HG03460 (cell line): Measurements from ENCODE around the gene SMOC2.

ENCODE experiments used
- ATAC-seq: cut with Tn5 transposase; IDR thresholded peaks from one replicate; pipeline ENCODE4 v1.9.1; 2021; ENCODE audit not compliant: unreplicated experiment

The SMOC2 gene

GRCh38 chr6:168515376-168515775 lies 74.4 kb downstream of the SMOC2 start:
- no peak for ATAC-seq

DNA sequence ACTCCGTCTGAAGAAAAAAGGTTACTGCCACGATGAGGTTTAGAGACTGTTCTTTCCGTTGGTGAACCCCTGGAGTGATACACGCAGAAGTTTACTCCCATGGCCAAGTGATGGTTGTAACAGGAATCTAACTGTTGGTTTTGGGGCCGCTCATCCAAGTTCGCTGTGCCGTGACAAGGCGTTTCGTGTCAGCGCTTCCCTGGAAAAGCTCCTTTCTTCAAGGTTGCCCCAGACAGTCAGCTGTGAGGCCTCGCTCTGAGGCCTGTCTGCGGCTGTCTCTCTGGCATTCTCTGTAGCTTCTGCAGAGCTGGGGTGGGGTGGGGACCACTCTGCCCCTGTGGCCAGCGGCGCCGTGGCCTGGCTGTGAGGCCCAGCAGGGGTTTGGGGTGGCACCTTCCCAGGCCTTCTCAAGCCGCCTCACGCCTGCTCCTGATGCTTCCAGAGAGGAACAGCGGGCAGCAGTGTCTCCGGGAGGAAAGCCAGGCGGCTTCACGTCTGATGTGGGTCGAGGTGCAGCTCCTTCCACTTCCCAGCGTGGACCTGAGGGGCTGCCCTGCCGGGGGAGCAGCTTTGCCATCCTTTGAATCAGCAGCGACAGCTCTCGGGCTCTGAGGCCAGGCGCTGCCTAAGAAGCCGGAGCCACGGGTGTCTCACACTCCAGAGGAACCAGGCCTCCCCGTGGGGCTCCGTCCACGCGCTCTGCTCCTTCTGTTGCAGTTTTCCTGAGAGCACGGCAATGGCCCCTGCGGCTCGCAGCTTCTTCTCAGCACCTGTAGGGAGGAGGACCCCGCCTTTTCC lies 76.2 kb downstream of the SMOC2 start:
- no peak for ATAC-seq

- no peak for ATAC-seq
These were observed 76.9 kb downstream of the SMOC2 start for GRCh38 chr6:168517742-168518347.

- ATAC-seq: no peak
These were observed 77.4 kb downstream of the SMOC2 start for GRCh38 chr6:168518348-168518745.

- ATAC-seq: no peak
These were observed 77.9 kb downstream of the SMOC2 start for GRCh38 chr6:168518867-168519266.

GRCh38 chr6:168520233-168520632 lies 79.2 kb downstream of the SMOC2 start:
- ATAC-seq: no peak

DNA sequence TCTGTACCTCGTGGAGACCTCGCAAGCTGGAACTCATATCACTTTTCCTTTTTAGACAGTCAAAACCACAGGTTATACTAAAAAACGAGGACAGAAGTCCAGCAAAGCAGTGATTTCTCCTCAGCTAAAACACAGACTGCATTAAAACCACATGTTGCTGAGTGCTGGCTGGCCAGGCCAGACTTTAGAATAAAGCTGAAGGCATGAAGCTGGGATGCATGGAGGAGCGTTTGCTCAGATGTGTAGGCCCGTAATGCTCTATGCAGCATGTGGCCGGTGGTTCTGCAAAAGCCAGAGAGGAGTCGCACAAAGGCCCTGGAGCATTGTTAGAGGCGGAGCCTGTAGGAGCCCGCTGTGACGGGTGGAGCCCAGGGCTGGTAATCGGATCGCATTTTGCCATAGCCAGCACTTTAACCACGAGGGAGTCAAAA lies 83.6 kb downstream of the SMOC2 start:
- no peak for ATAC-seq

GRCh38 chr6:168525114-168525513 lies 84.1 kb downstream of the SMOC2 start:
- ATAC-seq: no peak

DNA sequence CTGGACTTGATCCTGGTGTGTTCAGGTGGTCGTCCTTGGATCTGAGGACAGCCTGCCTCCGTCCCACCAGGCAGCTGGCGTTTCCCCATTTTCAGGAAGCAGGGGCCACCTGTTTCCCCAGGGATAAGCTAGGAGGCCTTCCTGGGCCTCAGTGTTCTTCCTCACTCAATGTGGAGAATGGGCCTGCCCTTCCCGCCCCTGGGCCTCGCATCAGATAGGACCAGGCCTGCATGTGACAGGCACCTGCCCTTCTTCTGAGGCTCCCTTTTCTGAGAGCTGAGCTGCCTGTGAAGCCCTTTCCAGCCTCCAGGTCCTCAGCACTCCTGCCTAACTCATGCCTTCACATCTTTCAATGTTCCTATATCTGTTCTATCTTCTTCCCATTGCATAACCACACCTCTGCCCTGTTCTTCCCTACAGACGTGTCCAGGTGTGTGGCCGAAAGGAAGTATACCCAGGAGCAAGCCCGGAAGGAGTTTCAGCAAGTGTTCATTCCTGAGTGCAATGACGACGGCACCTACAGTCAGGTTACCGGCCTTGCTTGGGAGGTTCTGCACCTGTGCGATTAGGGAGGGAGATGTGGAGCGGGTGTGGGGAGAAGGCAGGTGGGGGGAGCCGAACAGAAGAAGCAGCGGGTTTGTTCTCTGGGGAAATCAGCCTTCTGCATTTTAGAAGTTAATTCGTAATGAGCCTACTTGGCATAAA lies 85.1 kb downstream of the SMOC2 start:
- no peak for ATAC-seq

DNA sequence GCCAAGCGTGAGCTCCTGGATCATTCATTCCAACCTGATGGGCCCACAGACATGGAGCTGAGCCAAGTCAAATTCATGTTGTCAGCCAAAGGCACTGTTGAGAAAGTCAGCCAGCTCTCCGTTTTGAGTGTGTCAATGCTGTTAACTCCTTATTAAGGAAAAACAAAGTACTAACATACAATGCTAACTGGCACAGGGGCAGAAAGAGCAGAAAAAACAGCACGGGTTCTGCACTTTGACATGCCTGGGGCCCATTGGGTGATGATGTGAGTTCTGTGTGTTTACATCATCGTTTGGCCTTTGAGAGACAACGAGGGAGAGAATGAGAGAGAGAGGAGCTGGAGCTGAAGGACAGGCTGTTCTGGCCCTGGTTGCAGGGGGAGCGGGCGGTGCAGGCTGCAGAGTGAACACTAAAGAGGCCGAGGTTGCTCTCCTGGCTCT lies 85.9 kb downstream of the SMOC2 start:
- no peak for ATAC-seq

GRCh38 chr6:168527451-168528210 lies 86.6 kb downstream of the SMOC2 start:
- no peak for ATAC-seq

DNA sequence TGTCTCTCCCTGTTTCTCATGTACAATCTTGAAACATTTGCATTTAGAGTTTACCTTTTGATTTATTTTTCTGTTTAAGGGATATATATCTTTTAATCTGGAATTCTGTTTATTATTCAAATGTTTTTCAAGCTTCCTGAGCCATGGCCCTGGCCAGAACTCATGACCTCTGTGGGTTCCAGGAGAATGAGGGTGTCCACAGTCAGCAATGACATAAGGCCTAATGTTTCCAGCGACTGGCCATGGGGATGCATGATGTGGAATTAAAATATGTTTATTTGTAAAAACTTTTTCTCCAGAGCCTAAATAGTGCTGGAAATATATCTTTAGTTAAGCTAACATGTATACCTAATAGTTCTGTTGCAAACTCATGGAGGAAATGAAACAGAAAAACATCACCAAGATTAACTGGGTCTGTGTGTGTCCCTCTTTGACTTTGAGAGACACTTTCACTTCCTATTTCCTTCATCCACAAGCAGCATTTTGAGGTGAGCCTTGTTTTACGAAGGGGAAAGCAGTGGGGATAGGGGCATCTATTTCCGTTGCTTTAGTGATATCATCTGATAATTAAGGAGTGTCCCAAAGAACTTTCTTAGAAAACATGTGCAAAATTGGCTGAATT lies 87.6 kb downstream of the SMOC2 start:
- no peak for ATAC-seq

- no peak for ATAC-seq
These were observed 88.2 kb downstream of the SMOC2 start for GRCh38 chr6:168529214-168529613.

DNA sequence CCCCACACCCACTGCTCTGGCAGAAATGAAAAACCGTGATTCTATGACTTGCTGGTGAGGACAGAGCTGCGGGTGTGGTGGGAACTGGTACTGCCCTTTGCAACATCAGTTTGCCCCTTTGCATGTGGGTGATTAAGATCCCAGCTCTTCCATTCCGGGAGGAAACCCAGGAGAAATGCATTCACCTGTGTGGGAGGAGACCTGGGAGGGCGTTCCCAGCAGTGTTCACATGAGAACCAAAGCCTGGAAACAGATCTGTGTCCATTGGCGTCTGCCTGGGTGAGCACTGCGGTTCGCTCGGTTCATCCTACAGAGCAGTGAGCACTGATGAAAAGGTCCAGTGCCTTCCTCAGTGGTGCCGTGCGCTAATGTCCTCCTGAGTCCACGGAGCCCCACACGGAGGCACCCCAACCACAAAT lies 89.7 kb downstream of the SMOC2 start:
- no peak for ATAC-seq

- no peak for ATAC-seq
These were observed 91.1 kb downstream of the SMOC2 start for GRCh38 chr6:168532070-168532469.

GRCh38 chr6:168533414-168533813 lies 92.4 kb downstream of the SMOC2 start:
- ATAC-seq: no peak

- no peak for ATAC-seq
These were observed 93.3 kb downstream of the SMOC2 start for GRCh38 chr6:168534265-168534664.

GRCh38 chr6:168535711-168536110 lies 94.7 kb downstream of the SMOC2 start:
- ATAC-seq: no peak

- ATAC-seq: no peak
These were observed 95.2 kb downstream of the SMOC2 start for GRCh38 chr6:168536196-168536595.

- no peak for ATAC-seq
These were observed 95.9 kb downstream of the SMOC2 start for GRCh38 chr6:168536665-168537539.
